Stimulated activated CD4-positive, alpha-beta T cell treated with anti-CD3 and anti-CD28 coated beads, Interleukin-15, amount 100 ng/mL, for 1 hour (primary cell): Measurements from ENCODE around the gene CTSZ.
"Not testable (repeated sequence)": the region's sequence is repeated elsewhere in the genome, so short reads cannot be mapped to it uniquely, and the experiment has no call there.

Source experiments
- DNase-seq, 2 donors: peaks; one replicate each; pipeline ENCODE4 v3.0.0-alpha.2; 2020; ENCODE audit warnings: low read depth in 1 of 2, low spot score in 1 of 2

CTSZ gene

GRCh38 chr20:59001068-59001448 is 6.0 kb downstream of the CTSZ start:
- DNase-seq = no peak

GRCh38 chr20:59000326-59000725 is 6.7 kb downstream of the CTSZ start:
- no peak for DNase-seq

- no peak for DNase-seq
Observed at GRCh38 chr20:58998656-58999055, 8.4 kb downstream of the CTSZ start.

- no peak for DNase-seq
Observed at GRCh38 chr20:58997141-58997770, 9.8 kb downstream of the CTSZ start.

GRCh38 chr20:58996226-58996611 is 10.8 kb downstream of the CTSZ start:
- DNase-seq = no peak

GRCh38 chr20:58995461-58996225 is 11.4 kb downstream of the CTSZ start:
- DNase-seq = no peak

- DNase-seq = no peak
Observed at GRCh38 chr20:58994390-58995159, 12.5 kb downstream of the CTSZ start.

- no peak for DNase-seq
Observed at GRCh38 chr20:58993332-58994248, 13.5 kb downstream of the CTSZ start.

GRCh38 chr20:58992911-58993310 is 14.1 kb downstream of the CTSZ start:
- DNase-seq = no peak

- DNase-seq = no peak
Observed at GRCh38 chr20:58991715-58992114, 15.3 kb downstream of the CTSZ start.

- DNase-seq = no peak
Observed at GRCh38 chr20:58990651-58991445, 16.2 kb downstream of the CTSZ start.

GRCh38 chr20:58989196-58989595 is 17.9 kb downstream of the CTSZ start:
- DNase-seq = no peak

- DNase-seq = no peak
Observed at GRCh38 chr20:58988565-58988882, 18.5 kb downstream of the CTSZ start.

GRCh38 chr20:58987790-58988564 is 19.1 kb downstream of the CTSZ start:
- no peak for DNase-seq

- no peak for DNase-seq
Observed at GRCh38 chr20:58986968-58987517, 20.0 kb downstream of the CTSZ start.

GRCh38 chr20:58986286-58986967 is 20.6 kb downstream of the CTSZ start:
- no peak for DNase-seq

GRCh38 chr20:58985656-58986055 is 21.4 kb downstream of the CTSZ start:
- DNase-seq = no peak

GRCh38 chr20:58984691-58985090 is 22.4 kb downstream of the CTSZ start:
- no peak for DNase-seq

GRCh38 chr20:58983115-58983468 is 24.0 kb downstream of the CTSZ start:
- not testable (repeated sequence) for DNase-seq
